ENCODE measurements around the gene KRTAP2-3. TPM values are rescaled to one million over a fixed set of nuclear protein-coding genes. Genes with fewer than 3 reads are reported as not detected.
"Not testable (repeated sequence)": the region's sequence is repeated elsewhere in the genome, so short reads cannot be mapped to it uniquely, and the experiment has no call there.

KRTAP2-3 gene
- total and polyA plus RNA-seq, 2 of the 4 experiments (the other 2 are of a cell fraction) = 1.4 to 35.2 TPM

DNA sequence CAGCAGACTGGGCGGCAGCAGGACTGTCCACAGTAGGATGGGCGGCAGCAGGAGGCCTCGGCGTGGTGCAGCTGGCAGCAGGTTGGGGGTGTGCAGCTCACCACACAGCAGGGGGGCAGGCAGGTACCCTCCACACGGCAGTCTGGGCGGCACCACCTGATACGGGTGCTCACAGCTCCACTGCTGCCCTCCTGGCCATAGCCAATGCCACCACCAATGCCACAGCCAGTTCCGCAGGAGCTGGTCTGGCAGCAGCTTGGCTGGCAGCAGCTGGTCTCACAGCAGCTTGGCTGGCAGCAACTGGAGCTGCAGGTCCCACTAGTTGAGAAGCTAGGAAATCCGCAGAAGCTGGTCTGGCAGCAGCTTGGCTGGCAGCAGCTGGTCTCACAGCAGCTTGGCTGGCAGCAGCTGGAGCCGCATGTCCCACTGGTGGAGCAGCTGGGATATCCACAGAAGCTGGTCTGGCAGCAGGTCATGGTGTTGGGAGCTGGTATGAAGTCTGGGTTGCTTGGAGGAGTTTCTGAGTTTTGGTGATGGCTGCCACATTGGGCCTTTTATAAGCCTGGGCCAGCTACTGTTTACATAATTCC lies 25.5 kb downstream of the KRTAP2-3 start, which contains the start of gene KRTAP1-3:
Gene KRTAP1-3, minus strand, starts transcription at position 529 of the 590 bp plus-strand sequence. Its CDS starts 53 bp downstream, at position 476.
- H3K4me2 ChIP-seq (ENCODE audit: low read depth, low read length); H3K56ac ChIP-seq (ENCODE audit: extremely low read depth, insufficient read depth, low read length); dilution Hi-C loops (cut with HindIII; ENCODE audit: low sequenced_read_pairs, unreplicated experiment); H3K36me3 ChIP-seq (ENCODE audit: control insufficient read depth, insufficient read depth, low read length); H3K4me1 ChIP-seq (ENCODE audit: control insufficient read depth, insufficient read depth, low read length); POLR2A ChIA-PET (ENCODE audit: unreplicated experiment); BruUV-seq (replicated peaks); H2BK5ac ChIP-seq (ENCODE audit: low read depth, low read length, poor library complexity, severe bottlenecking); H4K5ac ChIP-seq (ENCODE audit: low read depth, low read length); intact Hi-C loops (cut with micrococcal nuclease); H3K9me3 ChIP-seq (ENCODE audit: control insufficient read depth, insufficient read depth, low read length); H3K4me3 ChIP-seq (ENCODE audit: insufficient read depth, low read depth, low read length); H4K91ac ChIP-seq (ENCODE audit: insufficient read depth, low read depth, low read length); H2AK9ac ChIP-seq (replicated peaks; ENCODE audit: low read depth, low read length, poor library complexity); H3K14ac ChIP-seq (replicated peaks; ENCODE audit: low read depth, low read length); in situ Hi-C loops (cut with MboI; ENCODE audit: low sequenced_read_pairs); H2AFZ ChIP-seq (replicated peaks; ENCODE audit: low read length, poor library complexity); H3K4ac ChIP-seq (ENCODE audit: low read depth, low read length); H3K18ac ChIP-seq (ENCODE audit: low read depth, low read length); H4K20me1 ChIP-seq (ENCODE audit: insufficient read depth, low read length); H3K23ac ChIP-seq (ENCODE audit: low read depth, low read length); ATAC-seq (ENCODE audit: low read depth); H2BK120ac ChIP-seq (ENCODE audit: low read depth, low read length); H3K9me1 ChIP-seq (ENCODE audit: insufficient read depth, low read length); H3K27me3 ChIP-seq (ENCODE audit: control insufficient read depth, insufficient read depth, low read length); DNase-seq; H3K27ac ChIP-seq (ENCODE audit: insufficient read depth, low read length); H4K8ac ChIP-seq (ENCODE audit: low read depth in 2 of 2, low read length in 2 of 2); CTCF ChIA-PET; H3K79me1 ChIP-seq (ENCODE audit: low read depth in 1 of 2, low read length in 2 of 2); H2BK20ac ChIP-seq (ENCODE audit: low read depth, low read length); H2AK5ac ChIP-seq (ENCODE audit: low read depth, low read length); H3K9ac ChIP-seq (ENCODE audit: low read depth, low read length): not testable (repeated sequence)
- WGBS, 2 experiments (ENCODE audit: extremely low coverage in 2 of 2, insufficient read length in 1 of 2) = 71% methylated on average over 1 of the region's 10 CpGs; no CpG with 5 or more reads in 1 of the 2 experiments
- 0 out of 3 replicates have a peak within 1 kb of the TSS, but pooled peaks have one; percentile 20 for H2BK15ac ChIP-seq (ENCODE audit: low read depth, low read length)
